ENCODE measurements around the gene SLC9A6.

The SLC9A6 gene

DNA sequence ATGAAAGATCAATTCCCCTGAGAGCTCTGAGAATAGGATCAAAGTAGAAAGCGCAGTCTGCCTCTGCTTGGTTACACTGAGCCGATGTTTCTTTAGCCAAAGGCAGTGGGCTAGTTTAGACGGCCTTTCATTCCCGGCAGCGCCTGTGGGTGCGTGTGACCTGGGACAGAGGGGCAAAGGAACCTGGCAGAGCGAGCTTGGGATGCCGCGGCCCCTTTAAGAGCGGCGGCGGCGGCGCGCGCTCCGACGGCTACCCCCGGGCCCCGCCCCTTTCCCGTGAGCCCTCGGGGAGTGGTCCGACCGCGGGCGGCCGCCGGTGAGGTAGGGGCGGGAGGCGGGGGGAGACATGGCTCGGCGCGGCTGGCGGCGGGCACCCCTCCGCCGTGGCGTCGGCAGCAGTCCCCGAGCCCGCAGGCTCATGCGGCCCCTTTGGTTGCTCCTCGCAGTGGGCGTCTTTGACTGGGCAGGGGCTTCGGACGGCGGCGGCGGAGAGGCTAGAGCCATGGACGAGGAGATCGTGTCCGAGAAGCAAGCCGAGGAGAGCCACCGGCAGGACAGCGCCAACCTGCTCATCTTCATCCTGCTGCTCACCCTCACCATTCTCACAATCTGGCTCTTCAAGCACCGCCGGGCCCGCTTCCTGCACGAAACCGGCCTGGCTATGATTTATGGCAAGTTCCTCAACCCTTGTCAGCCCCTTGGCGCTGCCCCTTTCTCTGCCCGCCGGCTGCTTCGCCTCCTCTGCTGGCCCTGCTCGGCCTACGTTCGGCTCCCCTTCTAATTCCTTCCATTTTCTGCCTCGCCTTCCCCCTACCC, at the start of gene SLC9A6:
TSS of gene SLC9A6 (plus strand) at position 279 of the 816 bp plus-strand sequence. CDS start at position 503, 224 bp downstream.
- DNase-seq (ENCODE audit: low read depth in 2 of 2): peak; percentile 4 to 11

DNA sequence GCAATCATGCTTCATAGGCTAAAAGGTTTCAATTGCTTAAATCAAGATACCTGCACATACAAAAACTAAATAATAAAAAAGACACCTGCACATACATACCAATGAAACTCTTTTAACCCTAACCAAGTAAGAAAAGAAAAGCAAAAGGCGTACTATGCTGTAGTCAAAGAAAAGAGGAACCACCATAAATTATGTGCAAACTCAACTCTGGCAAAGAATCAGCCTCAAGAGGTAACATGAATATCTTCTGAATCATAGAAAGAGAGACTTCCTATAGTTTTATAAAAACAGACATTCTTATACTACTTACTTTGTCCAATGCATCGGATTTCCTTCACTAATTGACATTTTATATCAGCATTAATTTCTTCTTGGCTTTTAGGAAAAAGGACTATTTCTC, 40.7 kb upstream of the SLC9A6 start:
- DNase-seq (ENCODE audit: low read depth in 2 of 2): no peak

DNA sequence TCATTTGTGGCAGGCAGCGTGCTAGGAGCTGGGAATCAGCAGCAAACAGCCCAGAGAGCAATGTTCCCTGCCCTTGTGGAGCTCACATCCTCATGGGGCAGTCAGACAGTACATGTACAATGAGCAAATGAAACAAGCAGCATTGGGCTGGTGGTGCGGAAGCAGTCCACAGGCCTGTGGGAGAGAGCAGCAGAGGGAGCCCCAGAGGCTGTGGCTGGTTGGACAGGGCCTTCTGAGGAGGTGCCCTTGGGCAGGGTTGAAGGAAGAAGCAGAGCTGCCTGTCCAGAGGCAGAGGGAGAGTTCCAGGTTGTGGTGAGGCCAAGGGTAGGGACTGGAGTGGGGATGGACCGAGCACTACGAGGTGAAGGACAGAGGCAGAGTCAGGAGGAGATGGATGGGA, 33.9 kb upstream of the SLC9A6 start:
- DNase-seq (ENCODE audit: low read depth in 2 of 2): no peak

DNA sequence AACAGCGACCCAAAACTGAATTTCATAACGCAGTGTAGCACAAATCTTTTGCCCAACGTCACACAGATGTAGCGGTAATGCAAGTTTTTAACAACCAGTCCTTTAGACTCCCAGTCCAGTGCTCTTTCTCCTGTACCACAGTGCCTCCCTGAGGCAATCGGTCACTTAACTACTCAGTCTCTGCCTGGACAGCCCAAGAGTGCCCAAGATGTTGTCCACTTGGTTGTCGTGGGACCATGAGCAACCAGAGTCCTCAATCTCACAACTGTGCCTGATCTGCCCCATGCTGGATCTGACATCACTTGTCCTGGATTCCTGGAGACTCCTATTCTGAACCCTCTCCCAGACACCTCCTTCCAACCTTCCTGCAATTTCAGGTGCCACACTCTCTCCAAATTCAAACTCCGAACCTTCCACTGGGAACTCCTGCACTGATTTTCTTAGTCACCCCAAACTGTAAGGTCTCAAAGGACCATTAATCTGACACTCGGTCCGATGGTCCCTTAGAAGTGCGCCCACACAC, 12.1 kb upstream of the SLC9A6 start:
- DNase-seq (ENCODE audit: low read depth in 2 of 2): no peak

DNA sequence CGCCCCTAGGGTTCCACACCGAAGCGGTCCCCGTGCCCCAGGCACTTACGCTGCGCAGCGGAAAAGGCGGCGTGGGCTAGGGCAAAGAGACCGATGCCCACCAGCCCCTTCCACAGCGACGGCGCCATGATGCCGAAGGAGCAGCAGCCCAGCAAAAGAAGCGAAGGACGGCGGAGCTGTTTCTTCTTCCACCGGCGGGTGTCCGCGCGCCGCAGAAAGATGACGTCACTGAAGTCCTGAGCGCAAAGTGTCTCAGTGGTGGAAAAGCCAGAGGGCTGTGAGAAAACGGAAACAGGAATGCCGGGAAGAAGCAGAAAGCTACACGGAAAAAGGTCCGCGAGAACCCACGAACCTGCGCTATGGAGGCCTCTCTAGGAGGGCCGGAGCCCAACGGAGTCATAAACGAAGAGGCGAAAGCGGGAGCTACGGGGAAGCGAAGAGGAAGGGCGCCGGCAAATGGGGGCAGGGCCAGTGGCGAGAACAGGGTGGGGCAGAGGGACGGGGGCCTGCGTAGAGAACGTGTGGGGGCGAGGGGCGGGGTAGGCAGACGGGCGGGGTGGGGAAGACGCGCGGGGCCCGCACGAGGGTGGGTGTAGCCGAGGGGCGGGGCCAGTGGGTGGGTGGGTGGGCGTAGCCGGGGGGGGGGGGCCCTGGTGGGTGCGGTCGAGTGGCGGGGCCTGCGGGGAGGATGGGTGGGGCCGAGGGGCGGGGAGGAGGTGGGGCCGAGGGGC, 11.5 kb upstream of the SLC9A6 start, which contains the start of gene MMGT1:
TSS of gene MMGT1 (minus strand) at position 441 of the 731 bp plus-strand sequence. CDS start at position 128, 313 bp downstream.
- DNase-seq (ENCODE audit: low read depth in 2 of 2): peak; percentile 49 to 64

DNA sequence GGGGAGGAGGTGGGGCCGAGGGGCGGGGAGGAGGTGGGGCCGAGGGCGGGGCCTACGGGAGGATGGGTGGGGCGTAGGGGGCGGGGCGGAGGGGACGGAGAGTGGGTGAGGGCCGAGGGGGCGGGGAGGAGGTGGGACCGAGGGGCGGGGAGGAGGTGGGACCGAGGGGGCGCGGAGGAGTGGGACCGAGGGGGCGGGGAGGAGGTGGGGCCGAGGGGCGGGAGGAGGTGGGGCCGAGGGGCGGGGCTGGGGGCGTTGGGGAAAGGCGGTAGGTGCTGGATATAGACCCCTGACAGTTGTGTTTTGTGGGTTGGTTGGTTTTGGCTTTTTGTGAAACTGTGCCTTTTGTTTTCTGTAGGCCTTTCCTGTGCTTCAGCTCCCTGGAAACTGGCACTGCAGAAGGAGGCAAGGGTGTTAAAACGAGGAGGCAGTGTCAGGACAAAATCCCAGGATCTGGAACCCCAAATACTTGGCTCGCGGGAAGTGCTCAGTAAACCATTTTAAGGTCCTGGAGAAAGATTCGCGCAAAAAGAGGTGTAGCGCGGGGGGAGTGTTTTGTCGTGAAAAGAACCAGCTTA, 10.9 kb upstream of the SLC9A6 start:
- no peak for DNase-seq (ENCODE audit: low read depth in 2 of 2)

DNA sequence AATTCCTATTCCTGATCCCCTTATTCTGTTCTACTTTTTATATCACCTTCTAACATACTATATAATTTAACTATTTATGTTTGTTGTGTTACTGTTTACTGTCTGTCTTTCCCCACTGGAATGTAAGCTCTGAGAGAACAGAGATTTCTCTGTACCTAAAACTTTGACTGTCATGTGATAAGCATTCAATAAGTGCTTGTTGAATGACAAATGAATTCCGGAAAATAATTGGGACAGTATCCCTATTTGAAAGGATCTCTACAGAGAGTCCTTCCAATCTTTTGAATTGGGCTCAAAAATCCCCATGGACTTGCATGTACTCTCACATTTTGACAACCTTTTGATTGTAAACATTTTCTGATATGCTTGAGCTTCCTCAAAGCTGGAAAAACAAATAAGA, 9.8 kb upstream of the SLC9A6 start:
- no peak for DNase-seq (ENCODE audit: low read depth in 2 of 2)

DNA sequence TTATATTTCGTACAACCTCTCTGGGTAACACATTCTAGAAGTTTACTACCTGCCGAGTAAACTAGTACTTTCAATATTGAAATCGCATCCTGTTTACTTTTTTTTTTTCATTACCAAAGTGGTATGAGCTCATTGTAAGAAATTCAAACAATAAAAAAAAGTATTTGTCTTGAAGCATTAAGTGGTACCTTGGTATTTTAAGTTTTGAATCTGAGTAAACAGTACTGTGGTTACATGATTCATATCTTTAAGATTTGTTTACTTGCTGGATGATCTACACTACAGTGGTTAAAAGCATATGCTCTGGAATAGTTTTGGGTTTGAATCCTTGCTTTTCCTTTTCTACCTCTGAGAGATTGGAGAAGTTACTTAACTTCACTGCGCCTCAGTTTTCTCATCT, 7.6 kb upstream of the SLC9A6 start:
- DNase-seq (ENCODE audit: low read depth in 2 of 2): no peak

DNA sequence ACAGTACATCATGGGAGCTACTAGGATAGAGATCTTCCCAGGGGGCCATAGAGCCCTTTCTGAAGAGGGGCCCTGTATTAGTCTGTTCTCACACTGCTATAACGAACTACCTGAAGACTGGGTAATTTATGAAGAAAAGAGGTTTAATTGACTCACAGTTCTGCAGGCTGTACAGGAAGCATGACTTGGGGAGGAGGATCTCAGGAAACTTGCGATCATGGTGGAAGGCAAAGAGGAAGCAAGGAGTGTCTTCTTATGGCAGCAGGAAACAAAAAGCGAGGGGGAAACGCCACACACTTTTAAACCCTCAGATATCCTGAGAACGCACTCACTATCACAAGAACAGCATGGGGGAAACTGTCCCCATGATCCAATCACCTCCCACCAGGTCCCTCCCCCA, 4.2 kb upstream of the SLC9A6 start:
- no peak for DNase-seq (ENCODE audit: low read depth in 2 of 2)

DNA sequence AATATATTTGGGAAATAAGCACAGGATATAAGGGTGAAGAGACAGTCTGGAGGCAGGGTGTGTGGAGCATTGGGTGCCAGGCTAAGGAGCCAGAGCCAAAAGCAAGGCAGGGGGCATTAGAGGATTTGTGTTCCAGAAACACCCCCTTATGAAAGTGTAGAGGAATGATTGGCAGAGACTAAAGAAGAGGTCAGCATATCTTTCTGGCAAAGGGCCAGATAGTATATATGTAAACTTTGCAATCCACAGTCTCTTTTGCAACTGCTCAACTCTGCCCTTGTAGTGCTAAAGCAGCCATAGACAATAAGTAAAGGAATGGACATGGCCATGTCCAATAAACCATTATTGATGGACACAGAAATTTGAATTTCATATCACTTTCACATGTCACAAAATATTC, 3.6 kb upstream of the SLC9A6 start:
- no peak for DNase-seq (ENCODE audit: low read depth in 2 of 2)

DNA sequence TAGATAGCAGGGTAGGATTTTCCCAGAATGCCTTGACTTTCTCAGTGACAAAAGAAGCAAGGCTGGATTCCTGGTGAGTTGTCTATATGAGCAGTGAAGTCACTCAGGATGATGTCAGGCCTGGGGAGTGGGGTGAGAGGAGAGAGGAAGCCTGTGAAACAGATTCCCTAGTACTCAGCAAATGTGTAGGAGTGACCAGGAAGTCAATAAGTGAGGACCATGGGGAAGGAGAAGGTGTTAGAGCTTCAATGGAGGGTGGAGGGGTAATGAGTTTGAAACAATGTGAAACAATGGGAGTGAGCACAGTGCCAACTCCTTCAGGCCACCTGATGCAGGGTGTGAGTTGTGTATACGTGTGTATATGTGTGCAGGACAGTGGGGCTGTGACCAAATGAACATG, 2.4 kb upstream of the SLC9A6 start:
- DNase-seq (ENCODE audit: low read depth in 2 of 2): no peak

DNA sequence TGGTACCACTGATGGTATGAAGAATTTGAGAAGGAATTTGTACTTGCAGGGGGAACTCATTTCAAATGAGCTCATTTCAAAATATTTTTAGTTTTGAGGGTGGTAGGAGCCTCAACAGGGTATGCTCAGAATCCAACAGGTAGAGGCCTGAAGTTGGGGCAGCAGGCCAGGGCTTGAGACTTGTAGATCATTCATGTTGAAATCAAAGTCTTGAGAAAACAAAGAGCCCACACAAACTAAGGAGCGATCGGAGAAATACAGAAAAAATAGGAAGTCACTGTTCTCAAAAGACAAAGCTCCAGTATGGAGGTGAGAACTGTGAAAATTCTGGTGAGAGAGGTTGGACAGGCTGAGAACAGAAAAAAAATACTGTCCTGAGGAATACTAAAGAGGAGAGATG, 979 bp upstream of the SLC9A6 start:
- DNase-seq (ENCODE audit: low read depth in 2 of 2): no peak

DNA sequence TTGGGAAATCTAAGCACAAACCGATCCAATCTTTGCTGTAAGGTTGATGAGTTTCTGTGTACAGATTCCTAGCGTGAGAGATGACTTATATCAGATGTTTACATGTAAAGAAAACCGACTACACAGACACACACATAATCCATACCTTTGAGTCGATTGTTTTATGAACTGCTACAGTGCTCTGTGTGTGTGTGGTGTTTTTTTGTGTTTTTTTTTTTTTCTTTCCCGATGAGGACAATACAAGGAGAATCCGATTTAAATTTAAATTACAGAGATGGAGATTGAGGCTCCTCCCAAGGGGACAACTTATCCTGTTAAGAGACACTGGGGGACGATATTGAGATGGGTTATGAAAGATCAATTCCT, 461 bp upstream of the SLC9A6 start:
- no peak for DNase-seq (ENCODE audit: low read depth in 2 of 2)

DNA sequence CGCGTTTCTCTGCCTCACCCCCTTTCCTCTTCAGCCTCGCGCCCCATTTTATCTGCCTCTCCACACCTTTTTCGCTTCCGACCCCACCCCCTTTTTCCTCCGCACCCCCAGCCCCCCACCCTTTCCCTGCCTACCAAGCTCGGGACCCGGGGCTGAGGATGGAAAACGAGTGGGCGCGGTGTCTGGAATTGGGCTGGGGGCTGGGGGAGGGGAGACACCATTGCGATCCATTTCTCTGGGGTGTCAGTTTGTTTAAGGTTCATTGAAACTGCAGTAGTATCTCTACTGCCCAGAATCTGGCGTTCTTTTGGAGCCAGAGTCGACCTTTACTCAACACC, 707 bp downstream of the SLC9A6 start:
- DNase-seq (ENCODE audit: low read depth in 2 of 2): no peak

DNA sequence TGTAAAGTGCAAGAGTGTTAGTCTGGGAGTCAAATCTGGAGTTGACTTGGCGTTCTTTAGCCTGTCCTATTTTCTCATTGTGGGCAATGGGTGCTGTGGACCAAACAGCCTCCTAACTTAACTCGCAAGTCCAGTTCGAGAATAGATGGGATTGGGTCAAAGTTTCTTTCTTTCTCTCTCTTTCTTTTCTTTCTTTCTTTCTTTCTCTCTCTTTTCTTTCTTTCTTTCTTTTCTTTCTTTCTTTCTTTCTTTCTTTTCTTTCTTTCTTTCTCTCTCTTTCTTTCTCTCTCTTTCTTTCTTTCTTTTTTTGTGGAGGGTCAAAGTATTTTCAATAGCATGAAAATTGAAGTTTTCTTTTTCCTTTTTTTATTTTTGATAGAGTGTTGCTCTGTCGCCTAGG, 3.0 kb downstream of the SLC9A6 start:
- no peak for DNase-seq (ENCODE audit: low read depth in 2 of 2)

DNA sequence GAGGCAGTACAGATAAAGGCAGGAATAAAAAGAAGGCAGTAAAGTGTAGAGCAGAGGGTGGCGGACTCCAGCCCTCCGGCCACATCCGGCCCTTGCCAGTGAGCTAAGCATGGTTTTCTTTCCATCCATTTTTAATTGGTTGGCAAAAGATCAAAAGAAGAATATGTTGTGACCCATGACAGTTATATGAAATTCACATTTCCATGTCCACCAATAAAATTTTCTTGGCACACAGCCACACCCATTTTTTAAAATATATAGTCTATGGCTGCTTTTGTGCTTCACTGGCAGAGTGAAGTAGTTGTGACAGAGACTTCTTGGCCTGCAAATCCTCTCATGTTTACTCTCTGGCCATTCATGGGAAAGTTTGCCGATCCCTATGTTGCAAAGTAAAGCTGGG, 29.8 kb downstream of the SLC9A6 start:
- no peak for DNase-seq (ENCODE audit: low read depth in 2 of 2)

DNA sequence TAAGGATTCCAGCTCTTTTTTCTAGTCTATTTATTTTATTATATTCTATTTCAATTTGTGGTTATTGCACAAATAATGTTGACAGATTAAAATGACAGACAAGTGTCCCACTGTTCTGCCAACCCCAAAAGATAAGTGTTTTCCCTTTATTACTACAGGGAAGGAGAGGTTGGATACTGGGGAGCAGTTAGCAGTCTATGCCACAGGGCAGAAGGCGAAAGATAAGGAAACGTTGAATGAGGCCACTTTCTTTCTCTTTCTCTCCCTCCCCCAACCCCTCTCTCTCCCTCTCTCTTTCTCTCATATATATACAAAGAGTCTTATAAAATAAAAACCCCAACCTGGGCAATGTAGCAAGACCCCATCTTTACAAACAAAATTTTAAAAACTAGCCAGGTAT, 31.6 kb downstream of the SLC9A6 start:
- no peak for DNase-seq (ENCODE audit: low read depth in 2 of 2)

DNA sequence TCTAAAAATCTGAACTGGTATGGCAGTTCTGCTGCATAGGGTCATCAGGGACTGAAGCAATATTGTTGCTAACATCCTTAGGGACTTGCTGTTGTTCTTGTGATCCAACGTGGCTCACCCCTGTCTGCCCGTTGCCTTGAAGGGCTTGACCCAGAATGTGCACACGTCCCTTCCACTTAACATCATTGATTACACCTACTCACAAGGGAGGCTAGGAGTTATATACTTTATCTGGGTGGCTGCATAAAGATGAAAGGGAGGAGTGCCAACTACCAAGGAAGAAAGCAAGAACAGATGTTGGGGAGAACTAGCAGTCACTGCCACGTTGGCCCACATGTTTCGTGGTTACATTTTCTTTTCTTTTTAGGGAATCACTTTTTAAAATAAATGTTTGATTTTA, 34.0 kb downstream of the SLC9A6 start:
- no peak for DNase-seq (ENCODE audit: low read depth in 2 of 2)

DNA sequence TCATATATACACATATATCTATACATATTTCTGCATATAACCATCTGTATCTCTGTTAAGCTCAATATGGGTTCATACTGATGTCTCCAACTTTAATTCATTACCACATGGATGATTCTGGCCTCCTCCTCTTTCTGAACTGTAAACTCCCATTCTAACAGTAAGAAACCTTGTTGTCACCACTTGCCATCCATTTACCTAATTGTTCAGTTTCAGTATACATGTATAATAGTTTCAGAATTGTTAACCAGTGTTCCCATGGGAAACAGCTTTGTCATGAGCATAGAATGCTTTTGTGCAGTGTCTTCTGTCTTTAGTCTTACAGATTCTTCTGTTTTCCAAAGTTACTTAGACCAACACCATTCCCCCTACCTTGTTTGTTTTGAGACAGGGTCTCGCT, 35.9 kb downstream of the SLC9A6 start:
- DNase-seq (ENCODE audit: low read depth in 2 of 2): no peak

DNA sequence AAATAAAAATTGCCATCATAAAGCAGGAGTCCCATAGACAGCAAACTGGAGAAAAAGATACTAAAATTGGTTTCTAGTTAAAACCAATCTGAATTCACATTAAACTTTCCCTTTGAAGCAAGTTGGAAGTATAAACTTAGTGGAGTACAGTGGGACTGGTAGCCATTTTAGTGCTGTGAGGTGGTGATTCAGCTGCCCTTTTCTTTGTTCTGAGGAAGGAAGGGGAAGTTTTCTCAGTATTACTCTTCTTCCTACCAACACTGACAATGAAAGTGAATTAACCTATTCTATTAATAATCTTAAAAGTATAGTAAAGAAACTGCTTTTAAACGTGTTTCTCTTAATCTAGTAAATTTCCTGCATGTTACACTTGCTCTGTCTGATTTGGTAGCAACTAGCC, 36.7 kb downstream of the SLC9A6 start:
- DNase-seq (ENCODE audit: low read depth in 2 of 2): no peak

DNA sequence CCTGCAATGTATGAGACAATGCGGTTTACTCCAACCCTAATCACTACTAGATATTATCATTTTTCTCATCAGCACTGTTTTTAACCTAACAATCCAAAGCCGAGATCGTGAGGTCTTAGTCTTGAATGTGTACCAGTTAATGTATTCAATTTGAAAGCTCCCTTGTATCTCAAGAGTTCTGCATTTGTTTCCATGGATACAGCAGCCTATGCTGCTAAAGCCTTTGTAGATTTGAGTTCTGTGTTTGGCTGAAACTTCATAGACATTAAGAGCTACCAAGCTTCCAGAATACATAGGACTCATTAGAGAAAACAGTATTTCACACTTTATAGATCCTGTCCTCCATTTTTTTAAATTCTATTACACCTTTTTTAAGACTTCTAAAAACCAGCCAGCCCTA, 39.9 kb downstream of the SLC9A6 start:
- DNase-seq (ENCODE audit: low read depth in 2 of 2): no peak

DNA sequence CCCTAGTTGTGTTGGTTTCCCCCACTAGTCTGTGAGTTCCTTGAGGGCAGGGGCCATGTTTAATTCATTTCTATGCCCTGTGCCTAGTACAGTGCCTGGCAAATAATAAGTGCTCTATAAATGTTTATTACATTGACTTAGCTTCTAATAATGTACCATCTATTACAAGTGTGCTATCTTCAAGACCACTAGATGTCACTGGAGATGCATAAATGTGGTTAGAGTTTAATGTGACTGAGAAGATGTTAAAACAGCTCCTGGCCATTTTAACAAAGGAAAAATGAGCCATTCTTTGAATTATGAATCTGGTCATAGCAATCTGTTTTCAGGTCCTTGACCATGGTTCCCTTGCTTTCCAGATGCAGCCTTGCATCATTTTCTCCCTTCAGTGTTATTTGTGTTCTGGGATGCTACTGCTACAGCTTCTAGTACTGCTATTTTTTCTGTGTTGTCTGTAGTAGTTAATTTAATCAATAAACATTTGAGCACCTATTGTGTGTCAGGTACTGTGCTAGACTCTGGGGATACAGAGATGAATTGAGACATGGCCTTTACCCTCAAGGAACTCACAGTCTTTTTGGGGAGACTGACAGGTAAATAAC, 43.2 kb downstream of the SLC9A6 start:
- peak in 1 of 2 experiments; percentile 36 for DNase-seq (ENCODE audit: low read depth in 2 of 2)

Data from fibroblast of skin of left biceps (primary cell).